GM21825 (cell line): ENCODE measurements around the gene FIS1.
"Not testable (repeated sequence)": the region's sequence is repeated elsewhere in the genome, so short reads cannot be mapped to it uniquely, and the experiment has no call there.

Source experiments
- ATAC-seq: cut with Tn5 transposase; IDR thresholded peaks from one replicate; pipeline ENCODE4 v1.9.1; 2021; ENCODE audit warnings: mild to moderate bottlenecking, moderate library complexity; ENCODE audit not compliant: unreplicated experiment

The FIS1 gene

GRCh38 chr7:101258243-101258731 lies 13.4 kb upstream of the FIS1 start:
- ATAC-seq: no peak

- no peak for ATAC-seq
These were observed 10.9 kb upstream of the FIS1 start for GRCh38 chr7:101255796-101256195.

GRCh38 chr7:101253199-101253598 lies 8.3 kb upstream of the FIS1 start:
- not testable (repeated sequence) for ATAC-seq

GRCh38 chr7:101251871-101252659 lies 7.2 kb upstream of the FIS1 start:
- ATAC-seq: peak; percentile 95

GRCh38 chr7:101250324-101250723 lies 5.4 kb upstream of the FIS1 start:
- ATAC-seq: no peak

GRCh38 chr7:101248276-101248675 lies 3.4 kb upstream of the FIS1 start:
- no peak for ATAC-seq

- no peak for ATAC-seq
These were observed 327 bp upstream of the FIS1 start for GRCh38 chr7:101245147-101245668.

GRCh38 chr7:101243646-101244374 lies 1.1 kb downstream of the FIS1 start:
- ATAC-seq: no peak

GRCh38 chr7:101241443-101242349 lies 3.2 kb downstream of the FIS1 start:
- no peak for ATAC-seq

- ATAC-seq: no peak
These were observed 3.9 kb downstream of the FIS1 start for GRCh38 chr7:101241015-101241363.

GRCh38 chr7:101240226-101241014 lies 4.5 kb downstream of the FIS1 start:
- no peak for ATAC-seq

- no peak for ATAC-seq
These were observed 5.0 kb downstream of the FIS1 start for GRCh38 chr7:101239951-101240220.

- ATAC-seq: no peak
These were observed 5.5 kb downstream of the FIS1 start for GRCh38 chr7:101239191-101239950.

GRCh38 chr7:101238226-101239182 lies 6.4 kb downstream of the FIS1 start:
- no peak for ATAC-seq

GRCh38 chr7:101237206-101238067 lies 7.4 kb downstream of the FIS1 start, which contains the start of gene CLDN15:
TSS of gene CLDN15 (minus strand) at chr7:101237802. CDS start at chr7:101237581, 221 bp downstream.
- ATAC-seq: no peak

- ATAC-seq: no peak
These were observed 8.5 kb downstream of the FIS1 start for GRCh38 chr7:101236292-101236835.

GRCh38 chr7:101235522-101235921 lies 9.4 kb downstream of the FIS1 start:
- ATAC-seq: no peak
